Measurements from ENCODE around the gene ANKRD36C. TPM values are rescaled to one million over a fixed set of nuclear protein-coding genes. Genes with fewer than 3 reads are reported as not detected.
"Not testable (repeated sequence)": the region's sequence is repeated elsewhere in the genome, so short reads cannot be mapped to it uniquely, and the experiment has no call there.

Gene ANKRD36C
- total RNA-seq, 1 donor from 2014 or later, result 12.1 TPM

DNA sequence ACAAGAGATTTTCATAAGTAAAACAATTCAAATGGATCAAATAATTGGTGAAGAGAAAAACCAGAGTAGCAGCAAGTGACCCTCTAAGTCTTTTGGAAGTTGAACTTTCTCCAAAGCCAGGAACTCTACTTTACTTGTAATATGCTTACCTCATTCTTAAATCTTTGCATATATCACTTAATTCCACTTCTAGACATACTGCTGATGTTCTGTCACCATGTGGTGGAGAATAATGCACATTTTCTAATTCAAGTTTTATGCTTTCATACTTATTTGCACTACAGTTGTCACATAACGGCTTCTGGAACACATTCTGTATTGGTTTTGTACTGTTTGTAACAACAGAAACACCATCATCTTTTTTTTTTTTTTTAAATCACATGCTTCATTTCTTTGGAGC, 123.7 kb downstream of the ANKRD36C start:
- H3K36me3 ChIP-seq; H3K27me3 ChIP-seq; H3K4me3 ChIP-seq; H3K9me3 ChIP-seq; H3K27ac ChIP-seq; intact Hi-C loops (cut with DNase I); H3K4me1 ChIP-seq; DNase-seq (ENCODE audit: low spot score in 2 of 2): not testable (repeated sequence)

DNA sequence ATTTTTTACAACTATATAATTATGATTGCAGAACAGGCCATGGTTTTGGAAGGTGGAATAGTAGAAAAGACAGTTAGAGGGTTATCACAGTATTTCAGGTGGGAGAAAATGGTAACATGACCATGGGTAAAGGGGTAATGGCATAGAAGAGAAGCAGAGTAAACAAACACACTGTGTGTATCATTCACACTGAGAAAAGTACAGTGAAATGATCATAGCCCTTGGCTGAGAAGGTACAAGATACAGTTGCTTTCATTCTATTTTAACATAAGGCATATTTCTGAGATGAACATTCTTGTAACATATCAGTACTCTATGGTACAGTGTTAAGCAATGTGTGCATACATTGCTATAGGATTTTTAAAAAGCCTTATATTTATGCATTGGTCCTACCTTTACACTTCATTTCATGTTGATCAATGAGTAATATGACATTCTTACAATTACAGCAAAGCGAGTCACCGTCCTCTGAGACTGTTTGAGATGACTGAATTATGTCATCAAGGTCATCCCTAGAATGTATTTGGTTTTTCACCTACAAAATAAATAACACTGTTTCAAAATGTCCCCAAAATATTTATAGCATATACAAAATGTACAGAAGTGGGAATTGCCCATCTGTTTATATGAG, 124.5 kb downstream of the ANKRD36C start:
- H3K27ac ChIP-seq; H3K27me3 ChIP-seq; intact Hi-C loops (cut with DNase I); H3K36me3 ChIP-seq; H3K4me3 ChIP-seq; H3K9me3 ChIP-seq; DNase-seq (ENCODE audit: low spot score in 2 of 2); H3K4me1 ChIP-seq: not testable (repeated sequence)

GRCh38 chr2:95862121-95862520, 129.5 kb downstream of the ANKRD36C start:
- H3K4me1 ChIP-seq; H3K9me3 ChIP-seq; H3K27me3 ChIP-seq; H3K4me3 ChIP-seq; H3K27ac ChIP-seq; DNase-seq (ENCODE audit: low spot score in 2 of 2); intact Hi-C loops (cut with DNase I); H3K36me3 ChIP-seq: not testable (repeated sequence)

- Histone ChIP-seq H3K36me3 (peaks cover 22 to 62% of the 10 kb centered on the region in 2 donors), H3K4me1 (no peaks in the 10 kb centered on the region), H3K9me3 (peaks cover 0 to 9% of the 10 kb centered on the region in 2 donors), H3K27me3 (no peaks in the 10 kb centered on the region), H3K27ac (no peak overlapping the region), H3K4me3 (no peak overlapping the region)
- no peak for DNase-seq (ENCODE audit: low spot score in 2 of 2)
- TF ChIP-seq, protein P1, sequence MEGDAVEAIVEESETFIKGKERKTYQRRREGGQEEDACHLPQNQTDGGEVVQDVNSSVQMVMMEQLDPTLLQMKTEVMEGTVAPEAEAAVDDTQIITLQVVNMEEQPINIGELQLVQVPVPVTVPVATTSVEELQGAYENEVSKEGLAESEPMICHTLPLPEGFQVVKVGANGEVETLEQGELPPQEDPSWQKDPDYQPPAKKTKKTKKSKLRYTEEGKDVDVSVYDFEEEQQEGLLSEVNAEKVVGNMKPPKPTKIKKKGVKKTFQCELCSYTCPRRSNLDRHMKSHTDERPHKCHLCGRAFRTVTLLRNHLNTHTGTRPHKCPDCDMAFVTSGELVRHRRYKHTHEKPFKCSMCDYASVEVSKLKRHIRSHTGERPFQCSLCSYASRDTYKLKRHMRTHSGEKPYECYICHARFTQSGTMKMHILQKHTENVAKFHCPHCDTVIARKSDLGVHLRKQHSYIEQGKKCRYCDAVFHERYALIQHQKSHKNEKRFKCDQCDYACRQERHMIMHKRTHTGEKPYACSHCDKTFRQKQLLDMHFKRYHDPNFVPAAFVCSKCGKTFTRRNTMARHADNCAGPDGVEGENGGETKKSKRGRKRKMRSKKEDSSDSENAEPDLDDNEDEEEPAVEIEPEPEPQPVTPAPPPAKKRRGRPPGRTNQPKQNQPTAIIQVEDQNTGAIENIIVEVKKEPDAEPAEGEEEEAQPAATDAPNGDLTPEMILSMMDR (IDR thresholded peaks at IDR 0.05), result no peak
- intact Hi-C loops (cut with DNase I), result no loop called here
Observed at GRCh38 chr2:95836151-95836550, 155.5 kb downstream of the ANKRD36C start.

- Histone ChIP-seq H3K9me3 (peaks cover 10 to 19% of the 10 kb centered on the region in 2 donors), H3K36me3 (peaks cover 29 to 80% of the 10 kb centered on the region in 2 donors)
- H3K27me3 ChIP-seq; intact Hi-C loops (cut with DNase I); DNase-seq (ENCODE audit: low spot score in 2 of 2); H3K4me1 ChIP-seq; H3K4me3 ChIP-seq; H3K27ac ChIP-seq: not testable (repeated sequence)
Observed at GRCh38 chr2:95834077-95835013, 157.3 kb downstream of the ANKRD36C start.

GRCh38 chr2:95824218-95824617, 167.4 kb downstream of the ANKRD36C start:
- H3K27ac ChIP-seq; H3K27me3 ChIP-seq; H3K4me3 ChIP-seq; intact Hi-C loops (cut with DNase I); H3K4me1 ChIP-seq; DNase-seq (ENCODE audit: low spot score in 2 of 2): not testable (repeated sequence)
- H3K9me3 ChIP-seq, result peaks cover 46 to 74% of the 10 kb centered on the region in 2 donors
- peaks cover 8 to 13% of the 10 kb centered on the region in 2 donors for H3K36me3 ChIP-seq

DNA sequence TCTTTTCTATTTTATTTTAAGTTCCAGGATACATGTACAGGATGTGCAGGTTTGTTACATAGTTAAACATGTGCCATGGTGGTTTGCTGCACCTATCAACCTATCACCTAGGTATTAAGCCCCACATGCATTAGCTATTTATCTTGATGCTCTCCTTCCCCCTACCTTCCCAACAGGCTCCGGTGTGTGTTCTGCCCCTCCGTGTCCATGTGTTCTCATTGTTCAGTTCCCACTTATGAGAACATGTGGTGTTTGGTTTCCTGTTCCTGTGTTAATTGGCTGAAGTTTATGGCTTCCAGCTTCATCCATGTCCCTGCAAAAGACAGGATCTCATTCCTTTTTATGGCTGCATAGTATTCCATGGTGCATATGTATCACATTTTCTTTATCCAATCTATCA, 174.1 kb downstream of the ANKRD36C start:
- H3K27ac ChIP-seq; intact Hi-C loops (cut with DNase I); H3K36me3 ChIP-seq; H3K4me3 ChIP-seq; H3K4me1 ChIP-seq; DNase-seq (ENCODE audit: low spot score in 2 of 2); H3K27me3 ChIP-seq: not testable (repeated sequence)
- H3K9me3 ChIP-seq, result peaks cover 46 to 58% of the 10 kb centered on the region in 2 donors

DNA sequence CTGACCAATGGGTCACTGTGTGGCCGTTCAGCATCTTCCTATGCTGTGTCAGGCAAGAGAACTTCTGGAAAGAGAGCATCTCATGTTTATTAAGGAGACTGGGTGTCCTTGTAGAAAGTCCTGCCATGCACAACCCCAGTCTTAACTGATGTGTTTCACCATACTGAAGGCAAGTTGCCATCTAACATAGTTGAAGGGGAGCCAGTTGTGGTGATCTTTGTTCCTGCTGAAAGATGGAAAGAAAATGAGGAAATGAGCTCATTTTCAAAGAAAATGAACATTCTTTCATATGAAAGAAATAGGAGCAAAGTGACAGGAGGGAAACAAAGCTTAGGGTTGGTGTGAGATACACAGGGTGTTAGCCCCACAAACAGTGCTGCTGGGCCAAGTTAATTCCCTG, 178.3 kb downstream of the ANKRD36C start:
- peaks cover 19 to 26% of the 10 kb centered on the region in 2 donors for H3K9me3 ChIP-seq
- H3K36me3 ChIP-seq; DNase-seq (ENCODE audit: low spot score in 2 of 2); H3K27ac ChIP-seq; H3K4me1 ChIP-seq; H3K4me3 ChIP-seq; intact Hi-C loops (cut with DNase I); H3K27me3 ChIP-seq: not testable (repeated sequence)

GRCh38 chr2:95799892-95800291, 191.7 kb downstream of the ANKRD36C start:
- Histone ChIP-seq H3K27ac (no peak overlapping the region), H3K9me3 (peaks cover 9 to 27% of the 10 kb centered on the region in 2 donors), H3K4me1 (no peaks in the 10 kb centered on the region), H3K36me3 (no peaks in the 10 kb centered on the region), H3K4me3 (no peak overlapping the region), H3K27me3 (no peaks in the 10 kb centered on the region)
- TF ChIP-seq, protein P1 (IDR thresholded peaks at IDR 0.05), result no peak
- no peak for DNase-seq (ENCODE audit: low spot score in 2 of 2)
- intact Hi-C loops (cut with DNase I), result no loop called here

DNA sequence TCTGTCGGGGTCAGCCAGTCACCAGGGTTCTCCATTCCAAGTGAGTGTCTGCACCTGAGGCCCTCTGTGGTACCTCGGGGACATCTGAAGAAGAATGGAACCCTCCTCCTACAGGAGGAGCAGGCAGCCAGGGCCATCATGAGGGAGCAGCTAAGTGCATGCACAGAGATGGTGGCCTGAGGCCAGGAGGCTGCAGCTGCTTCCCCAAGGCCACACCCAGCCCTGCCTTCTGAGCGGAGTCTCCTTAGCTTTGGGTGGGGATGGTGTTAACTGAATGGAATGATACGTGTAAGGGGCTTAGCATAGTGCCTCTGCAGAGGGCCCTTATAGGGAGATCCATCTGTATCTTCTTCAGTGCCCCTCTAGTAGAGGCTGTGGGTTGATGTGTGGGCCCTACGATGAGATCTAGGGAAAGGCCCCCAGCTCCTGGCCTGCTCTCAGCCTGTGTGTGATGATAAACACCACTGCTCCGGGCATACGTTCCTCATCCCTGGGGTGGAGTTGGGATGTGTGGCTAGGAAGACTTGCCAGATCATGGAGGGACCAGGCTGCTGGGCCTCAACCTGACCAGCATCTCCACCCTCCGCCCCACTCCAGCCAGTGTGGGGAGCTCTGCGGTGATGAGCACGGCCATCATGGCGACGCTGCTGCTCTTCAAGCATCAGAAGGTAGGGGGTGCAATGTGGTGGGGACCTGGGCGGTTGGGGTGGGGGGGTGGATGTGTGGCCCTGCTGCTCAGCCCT, 192.3 kb downstream of the ANKRD36C start:
- H3K9me3 ChIP-seq, result peaks cover 9 to 27% of the 10 kb centered on the region in 2 donors
- H3K36me3 ChIP-seq; DNase-seq (ENCODE audit: low spot score in 2 of 2); intact Hi-C loops (cut with DNase I); H3K4me3 ChIP-seq; H3K4me1 ChIP-seq; H3K27me3 ChIP-seq; H3K27ac ChIP-seq: not testable (repeated sequence)

DNA sequence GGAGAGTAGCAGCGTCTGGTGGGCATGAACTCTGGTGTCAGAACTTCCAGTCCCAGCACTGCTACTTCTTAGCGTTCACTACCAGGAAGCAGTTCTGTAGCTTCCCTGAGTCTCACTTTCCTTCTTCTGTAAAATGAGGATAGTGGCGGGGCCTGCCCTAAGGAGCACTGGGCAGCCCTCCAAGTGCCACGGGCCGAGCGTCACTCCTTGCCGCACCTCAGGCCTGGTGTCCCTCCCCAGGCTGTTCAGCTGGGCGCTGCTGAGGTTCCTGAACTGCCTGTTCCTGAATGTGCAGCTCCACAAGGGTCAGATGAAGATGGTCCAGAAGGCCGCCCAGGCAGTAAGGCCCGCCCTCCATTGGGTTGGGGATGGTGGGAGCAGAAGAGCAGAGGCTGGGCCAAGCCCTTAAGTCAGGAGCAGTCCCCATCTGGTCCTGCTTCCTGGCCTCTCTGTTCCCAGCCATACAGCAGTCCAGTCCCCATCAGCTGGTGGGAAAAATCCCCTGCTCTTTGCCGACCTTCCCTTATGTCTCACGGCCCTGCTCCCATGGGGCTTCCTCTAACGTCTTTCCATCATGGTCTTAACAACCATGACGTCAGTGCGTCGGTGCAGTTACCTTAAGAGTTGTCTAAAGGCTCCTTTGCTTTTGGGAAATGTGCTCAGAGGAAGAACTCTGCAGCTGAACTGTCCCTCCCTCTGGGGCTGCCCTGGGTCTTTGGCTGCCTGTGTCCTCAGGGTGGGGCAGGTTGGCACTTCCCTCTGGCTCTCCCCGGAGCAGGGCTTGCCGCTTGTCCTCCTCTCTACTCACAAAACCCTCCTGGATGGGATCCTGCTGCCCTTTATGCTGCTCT, 195.2 kb downstream of the ANKRD36C start:
- H3K4me3 ChIP-seq; intact Hi-C loops (cut with DNase I); H3K27ac ChIP-seq; H3K36me3 ChIP-seq; H3K4me1 ChIP-seq; H3K27me3 ChIP-seq; DNase-seq (ENCODE audit: low spot score in 2 of 2): not testable (repeated sequence)
- peaks cover 0 to 12% of the 10 kb centered on the region in 2 donors for H3K9me3 ChIP-seq
